Measurements from ENCODE around the gene FAHD2A.

The FAHD2A gene

GRCh38 chr2:95379371-95379831 lies 23.1 kb upstream of the FAHD2A start:
- Histone ChIP-seq H3K4me1 (ENCODE audit: control insufficient read depth in 1 of 2, insufficient read depth in 1 of 2, low read depth in 1 of 2, low read length in 1 of 2) (no peaks in the 10 kb centered on the region), H3K27ac (no peak overlapping the region), H3K36me3 (no peaks in the 10 kb centered on the region), H3K9me3 (no peaks in the 10 kb centered on the region), H3K4me3 (ENCODE audit: low read depth in 1 of 2, low read length in 1 of 2) (no peak overlapping the region), H3K27me3 (no peaks in the 10 kb centered on the region)
- no peak for TF ChIP-seq CTCF (IDR thresholded peaks at IDR 0.05)

DNA sequence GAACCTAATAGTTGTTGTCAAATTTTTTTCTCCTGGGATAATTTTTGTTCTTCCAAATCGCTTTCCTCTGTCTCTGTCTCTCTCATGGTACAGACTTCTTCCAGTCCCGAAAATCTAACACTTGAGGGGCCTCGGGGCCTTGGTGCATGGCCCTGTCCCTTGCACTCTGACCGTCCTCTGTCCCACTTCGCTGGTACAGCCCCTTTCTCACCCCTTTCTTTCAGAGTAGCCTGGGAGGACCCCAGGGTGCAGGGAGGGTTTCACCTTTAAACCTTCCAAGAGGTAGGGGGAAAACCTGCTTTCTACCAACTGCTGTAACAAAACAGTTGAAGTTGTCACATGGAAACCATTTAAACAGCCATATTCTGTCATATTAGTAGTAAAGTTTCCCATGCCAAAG lies 22.2 kb upstream of the FAHD2A start:
- Histone ChIP-seq H3K36me3 (no peaks in the 10 kb centered on the region), H3K27me3 (no peaks in the 10 kb centered on the region), H3K4me3 (ENCODE audit: low read depth in 1 of 2, low read length in 1 of 2) (no peak overlapping the region), H3K4me1 (ENCODE audit: control insufficient read depth in 1 of 2, insufficient read depth in 1 of 2, low read depth in 1 of 2, low read length in 1 of 2) (no peaks in the 10 kb centered on the region), H3K27ac (no peak overlapping the region), H3K9me3 (no peaks in the 10 kb centered on the region)
- no peak for TF ChIP-seq CTCF (IDR thresholded peaks at IDR 0.05)

GRCh38 chr2:95380731-95381130 lies 21.8 kb upstream of the FAHD2A start:
- H3K27ac ChIP-seq: no peak overlapping the region
- H3K4me3 ChIP-seq (ENCODE audit: low read depth in 1 of 2, low read length in 1 of 2): no peak overlapping the region
- H3K36me3 ChIP-seq: no peaks in the 10 kb centered on the region
- H3K4me1 ChIP-seq (ENCODE audit: control insufficient read depth in 1 of 2, insufficient read depth in 1 of 2, low read depth in 1 of 2, low read length in 1 of 2): no peaks in the 10 kb centered on the region
- no peaks in the 10 kb centered on the region for H3K9me3 ChIP-seq
- no peaks in the 10 kb centered on the region for H3K27me3 ChIP-seq
- TF ChIP-seq CTCF (IDR thresholded peaks at IDR 0.05): no peak

GRCh38 chr2:95381212-95382191 lies 21.0 kb upstream of the FAHD2A start:
- H3K4me3 ChIP-seq (ENCODE audit: low read depth in 1 of 2, low read length in 1 of 2): no peak overlapping the region
- H3K36me3 ChIP-seq: no peaks in the 10 kb centered on the region
- H3K9me3 ChIP-seq: no peaks in the 10 kb centered on the region
- H3K4me1 ChIP-seq (ENCODE audit: control insufficient read depth in 1 of 2, insufficient read depth in 1 of 2, low read depth in 1 of 2, low read length in 1 of 2): no peaks in the 10 kb centered on the region
- no peak overlapping the region for H3K27ac ChIP-seq
- no peaks in the 10 kb centered on the region for H3K27me3 ChIP-seq
- no peak for TF ChIP-seq CTCF (IDR thresholded peaks at IDR 0.05)

DNA sequence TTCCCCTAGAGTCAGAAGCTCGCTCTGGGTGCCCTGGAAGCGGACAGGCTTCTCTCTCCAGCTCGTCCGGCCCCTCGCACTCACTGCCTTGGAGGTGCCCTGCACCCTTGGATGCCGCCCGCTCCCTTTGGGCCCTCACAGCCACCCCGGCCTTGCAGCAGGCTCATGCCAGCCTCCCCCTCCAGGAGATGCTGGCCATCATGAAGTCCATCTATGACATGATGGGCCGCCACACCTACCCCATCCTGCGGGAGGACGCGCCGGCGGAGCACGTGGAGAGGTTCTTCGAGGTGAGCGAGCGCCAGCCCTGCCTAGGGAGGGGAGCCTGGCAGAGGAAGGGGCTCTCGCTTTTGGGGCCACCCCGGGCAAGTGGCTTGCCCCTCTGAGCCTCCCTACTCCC lies 20.3 kb upstream of the FAHD2A start:
- no peaks in the 10 kb centered on the region for H3K9me3 ChIP-seq
- H3K4me1 ChIP-seq (ENCODE audit: control insufficient read depth in 1 of 2, insufficient read depth in 1 of 2, low read depth in 1 of 2, low read length in 1 of 2): no peaks in the 10 kb centered on the region
- no peaks in the 10 kb centered on the region for H3K27me3 ChIP-seq
- no peak overlapping the region for H3K27ac ChIP-seq
- H3K36me3 ChIP-seq: no peaks in the 10 kb centered on the region
- no peak overlapping the region for H3K4me3 ChIP-seq (ENCODE audit: low read depth in 1 of 2, low read length in 1 of 2)
- TF ChIP-seq CTCF (IDR thresholded peaks at IDR 0.05): no peak

Data from neutrophil (primary cell).